Left ventricle myocardium inferior (tissue), 1 donor: ENCODE data around the gene SCN3A. TPM values are rescaled to one million over a fixed set of nuclear protein-coding genes. Genes with fewer than 3 reads are reported as not detected.

Source experiments
- DNase-seq: peaks from one replicate; pipeline ENCODE4 v3.0.0-alpha.2; 2020
- H3K27ac ChIP-seq: fragments of 200-600 bp; replicated peaks from 2 replicates; pipeline ENCODE4 v1.8.0; 2021
- H3K27me3 ChIP-seq: fragments of 200-600 bp; 2 replicates; pipeline ENCODE4 v1.8.0; 2021; ENCODE audit warnings: low read depth
- H3K36me3 ChIP-seq: fragments of 200-600 bp; 2 replicates; pipeline ENCODE4 v1.8.0; 2021
- H3K4me1 ChIP-seq: fragments of 200-600 bp; 2 replicates; pipeline ENCODE4 v1.8.0; 2021
- H3K4me3 ChIP-seq: fragments of 200-600 bp; 2 replicates; pipeline ENCODE4 v1.8.0; 2021; ENCODE audit warnings: mild to moderate bottlenecking, moderate library complexity
- H3K9me3 ChIP-seq: fragments of 200-600 bp; replicated peaks from 2 replicates; pipeline ENCODE4 v1.8.0; 2021
- CTCF ChIP-seq: fragments of 200-600 bp; IDR thresholded peaks from 2 replicates; pipeline ENCODE4 v1.8.0; 2021; ENCODE audit warnings: antibody characterized with exemption, mild to moderate bottlenecking, borderline replicate concordance
- intact Hi-C: fragments of 100-400 bp; cut with micrococcal nuclease; formaldehyde crosslinking; loops from one replicate; pipeline ENCODE4 v1.11.0; 2022
- total RNA-seq: library from RNA; stranded (reverse); fragmentation: NEBNext Ultra II Directional; extraction: Animal tissue kit (Norgen Biotek cat#: 25700); gene quantifications from one replicate; pipeline ENCODE4 v1.2.1, GENCODE V29; 2021
- donor health status: DM: no; HTN: yes; CAD: no; lungs with severe emphysema.

The SCN3A gene
- total RNA-seq, 1 donor from 2014 or later, result 0.99 TPM

DNA sequence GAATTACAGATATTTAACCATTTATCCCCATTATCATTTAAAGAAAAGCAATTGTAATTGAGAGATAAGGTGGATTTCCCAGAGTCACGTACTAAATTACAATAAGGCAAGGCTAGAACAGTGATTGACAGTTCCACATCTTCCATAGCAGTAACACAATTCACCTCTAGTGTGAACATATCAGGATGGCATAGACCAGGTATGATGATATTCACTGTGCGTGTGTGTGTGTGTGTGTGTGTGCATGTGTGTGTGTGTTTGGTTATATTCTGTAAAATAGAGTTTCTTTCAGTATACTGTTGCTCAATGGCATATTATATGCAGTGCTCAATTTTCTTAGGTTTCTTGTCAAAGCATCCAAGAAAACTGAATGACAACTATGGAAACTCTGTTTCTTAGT lies 37.1 kb upstream of the SCN3A start:
- Histone ChIP-seq H3K36me3 (no peaks in the 10 kb centered on the region), H3K4me1 (no peaks in the 10 kb centered on the region), H3K27ac (no peak overlapping the region), H3K4me3 (no peak overlapping the region), H3K27me3 (peaks cover 5% of the 10 kb centered on the region), H3K9me3 (no peaks in the 10 kb centered on the region)
- TF ChIP-seq CTCF, result no peak
- DNase-seq, result no peak
- intact Hi-C loops, result no loop called here

DNA sequence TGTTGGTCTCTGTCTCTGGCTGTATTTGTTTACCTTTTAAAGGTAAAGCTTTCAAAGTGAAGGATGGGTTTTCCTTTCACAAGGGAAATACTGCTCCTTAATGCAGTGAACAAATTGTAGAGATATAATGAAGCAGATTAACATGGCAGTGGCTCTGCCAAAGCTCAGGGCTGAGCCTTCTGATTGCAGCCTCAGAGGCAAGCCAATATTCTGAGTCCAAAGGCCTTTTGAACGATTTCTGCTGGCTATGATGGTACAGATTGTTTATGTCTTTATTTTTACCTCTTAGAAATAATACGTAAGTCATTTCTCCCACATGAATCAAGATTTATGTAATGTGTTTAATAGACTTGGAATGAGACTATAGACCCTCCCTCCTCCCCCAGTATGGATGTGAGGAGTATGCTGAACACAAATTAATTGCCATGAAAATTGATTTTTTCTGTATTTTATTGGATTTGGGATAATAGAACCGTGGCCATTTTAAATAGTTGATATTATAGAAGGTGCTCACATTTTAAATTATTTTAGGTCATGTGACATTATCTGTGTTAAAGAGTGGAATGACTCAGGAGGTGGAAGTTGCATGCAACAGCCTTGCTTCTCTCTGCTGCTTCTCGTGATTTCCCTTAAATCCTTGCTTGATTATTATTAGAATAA lies 36.1 kb upstream of the SCN3A start:
- no peak overlapping the region for H3K4me3 ChIP-seq
- TF ChIP-seq CTCF, result no peak
- H3K27ac ChIP-seq, result no peak overlapping the region
- H3K36me3 ChIP-seq, result no peaks in the 10 kb centered on the region
- peaks cover 5% of the 10 kb centered on the region for H3K27me3 ChIP-seq
- no peaks in the 10 kb centered on the region for H3K4me1 ChIP-seq
- intact Hi-C loops, result loop anchor here (10.0 kb wide), 1 partner anchor 55 kb away; no protein-coding TSS in a partner anchor
- H3K9me3 ChIP-seq, result no peaks in the 10 kb centered on the region
- DNase-seq, result no peak

GRCh38 chr2:165239230-165239629 lies 35.4 kb upstream of the SCN3A start, which contains the start of gene SCN2A:
Gene SCN2A, plus strand, starts transcription at chr2:165239414. Its CDS starts 56,410 bp downstream, at chr2:165295824.
- H3K36me3 ChIP-seq, result no peaks in the 10 kb centered on the region
- DNase-seq, result no peak
- TF ChIP-seq CTCF, result peak; percentile 78
- intact Hi-C loops, result loop anchor here (10.0 kb wide), 1 partner anchor 56 kb away; no protein-coding TSS in a partner anchor
- H3K9me3 ChIP-seq, result no peaks in the 10 kb centered on the region
- no peaks in the 10 kb centered on the region for H3K4me1 ChIP-seq
- H3K27me3 ChIP-seq, result peaks cover 5% of the 10 kb centered on the region
- no peak within 1 kb of the TSS for H3K27ac ChIP-seq
- H3K4me3 ChIP-seq, result no peak within 1 kb of the TSS

GRCh38 chr2:165238295-165238694 lies 34.4 kb upstream of the SCN3A start:
- no peak for DNase-seq
- no peak for TF ChIP-seq CTCF
- no peak overlapping the region for H3K27ac ChIP-seq
- no peaks in the 10 kb centered on the region for H3K9me3 ChIP-seq
- peaks cover 5% of the 10 kb centered on the region for H3K27me3 ChIP-seq
- H3K4me1 ChIP-seq, result no peaks in the 10 kb centered on the region
- no peaks in the 10 kb centered on the region for H3K36me3 ChIP-seq
- intact Hi-C loops, result loop anchor here (10.0 kb wide), 1 partner anchor 57 kb away; no protein-coding TSS in a partner anchor
- H3K4me3 ChIP-seq, result no peak overlapping the region

- H3K27ac ChIP-seq, result no peak overlapping the region
- no peak for DNase-seq
- H3K36me3 ChIP-seq, result no peaks in the 10 kb centered on the region
- H3K4me1 ChIP-seq, result no peaks in the 10 kb centered on the region
- no peaks in the 10 kb centered on the region for H3K9me3 ChIP-seq
- H3K27me3 ChIP-seq, result peaks cover 5% of the 10 kb centered on the region
- intact Hi-C loops, result loop anchor here (10.0 kb wide), 1 partner anchor 58 kb away; no protein-coding TSS in a partner anchor
- no peak for TF ChIP-seq CTCF
- H3K4me3 ChIP-seq, result no peak overlapping the region
Measured at GRCh38 chr2:165237056-165237455, 33.2 kb upstream of the SCN3A start.
